Testis (tissue), 3 donors: ENCODE results near the gene ITM2A. TPM values are rescaled to one million over a fixed set of nuclear protein-coding genes. Genes with fewer than 3 reads are reported as not detected.

Experiments used
- DNase-seq: peaks from one replicate; pipeline ENCODE4 v3.0.0-alpha.2; 2019
- H3K27ac ChIP-seq, 2 donors: fragments of 200-600 bp; sonication (generic); one replicate each; pipeline ENCODE4 v1.5.1; 2019
- H3K27me3 ChIP-seq: fragments of 200-600 bp; sonication (generic); one replicate; pipeline ENCODE4 v1.5.1; 2019
- H3K36me3 ChIP-seq: fragments of 200-600 bp; sonication (generic); one replicate; pipeline ENCODE4 v1.5.1; 2017; ENCODE audit warnings: low read depth; ENCODE audit errors: missing control alignments
- H3K4me1 ChIP-seq: fragments of 200-600 bp; sonication (generic); one replicate; pipeline ENCODE4 v1.5.1; 2019
- H3K4me3 ChIP-seq, 2 donors: fragments of 200-600 bp; sonication (generic); one replicate each; pipeline ENCODE4 v1.5.1; 2017 to 2019
- H3K9me3 ChIP-seq: fragments of 200-600 bp; sonication (generic); one replicate; pipeline ENCODE4 v1.5.1; 2017
- CTCF ChIP-seq, 3 experiments: fragments of 450-650 bp in 2 of 3; fragments of 200-600 bp in 1 of 3; sonication (generic) in 1 of 3; IDR thresholded peaks; one replicate each; pipeline ENCODE4 v1.5.1; 2016 to 2019; ENCODE audit warnings: antibody characterized with exemption in 3 of 3, mild to moderate bottlenecking in 2 of 3, moderate library complexity in 1 of 3
- POLR2A ChIP-seq: fragments of 450-650 bp; IDR thresholded peaks from one replicate; pipeline ENCODE4 v1.6.1; 2017; ENCODE audit warnings: antibody characterized with exemption, mild to moderate bottlenecking, moderate library complexity
- WGBS, 2 donors: methylation state at CpG; one replicate each; pipeline ENCODE4 v1.1.5; 2018; 5-methylcytosine and 5-hydroxymethylcytosine counted together
- intact Hi-C: fragments of 100-400 bp; cut with DNase I; formaldehyde crosslinking; loops from one replicate; pipeline ENCODE4 v1.15.1; 2023; ENCODE audit warnings: low total_unique reads
- polyA plus RNA-seq: library from polyadenylated mRNA; stranded (reverse); fragments of 350-450 nt; fragmentation: Illumina TruSeq; extraction: RNeasy Lipid Tissue Mini Kit (QIAGEN cat#74804); gene quantifications from one replicate; pipeline ENCODE4 v1.2.3, GENCODE V29; 2014; ENCODE audit warnings: low read depth, low replicate concordance; ENCODE audit not compliant: insufficient read depth
- total RNA-seq, 2 donors: library from RNA; depleted of rRNA; stranded (reverse); fragments of >200 nt; gene quantifications; one replicate each; pipeline ENCODE4 v1.2.3, GENCODE V29; 2016

The ITM2A gene
- total and polyA plus RNA-seq, 3 donors from 2014 or later = 6.8 to 45.1 (median 24.7) TPM

GRCh38 chrX:79412166-79412565 lies 45.0 kb upstream of the ITM2A start:
- 21 to 34% methylated on average over 3 of the region's 3 CpGs for WGBS, 2 donors
- TF ChIP-seq POLR2A (no peak), CTCF (IDR thresholded peaks at IDR 0.05) (no peak)
- no peak for DNase-seq
- Histone ChIP-seq H3K36me3 (no peaks in the 10 kb centered on the region), H3K27me3 (no peaks in the 10 kb centered on the region), H3K4me3 (no peak overlapping the region), H3K9me3 (no peaks in the 10 kb centered on the region), H3K27ac (no peak overlapping the region), H3K4me1 (peaks cover 3% of the 10 kb centered on the region)
- intact Hi-C loops = no loop called here

- no peaks in the 10 kb centered on the region for H3K9me3 ChIP-seq
- H3K4me1 ChIP-seq = peaks cover 3% of the 10 kb centered on the region
- H3K27me3 ChIP-seq = no peaks in the 10 kb centered on the region
- no peak for DNase-seq
- TF ChIP-seq CTCF (IDR thresholded peaks at IDR 0.05) = no peak
- TF ChIP-seq POLR2A = no peak
- no peak overlapping the region for H3K27ac ChIP-seq
- H3K36me3 ChIP-seq = no peaks in the 10 kb centered on the region
- intact Hi-C loops = no loop called here
- no peak overlapping the region for H3K4me3 ChIP-seq
These were observed 42.5 kb upstream of the ITM2A start for GRCh38 chrX:79409657-79410056.

- 95 to 97% methylated on average over 3 of the region's 3 CpGs for WGBS, 2 donors
- peaks cover 3% of the 10 kb centered on the region for H3K4me1 ChIP-seq
- H3K4me3 ChIP-seq = no peak overlapping the region
- no peaks in the 10 kb centered on the region for H3K36me3 ChIP-seq
- no peak for TF ChIP-seq CTCF (IDR thresholded peaks at IDR 0.05)
- no peak for TF ChIP-seq POLR2A
- no peak overlapping the region for H3K27ac ChIP-seq
- no peaks in the 10 kb centered on the region for H3K9me3 ChIP-seq
- H3K27me3 ChIP-seq = no peaks in the 10 kb centered on the region
- no peak for DNase-seq
- intact Hi-C loops = no loop called here
These were observed 41.6 kb upstream of the ITM2A start for GRCh38 chrX:79408623-79409322.

- intact Hi-C loops = no loop called here
- 80 to 95% methylated on average over 4 of the region's 4 CpGs for WGBS, 2 donors
- no peaks in the 10 kb centered on the region for H3K9me3 ChIP-seq
These were observed 33.5 kb upstream of the ITM2A start for GRCh38 chrX:79400623-79401022.

More at GRCh38 chrX:79400623-79401022, 33.5 kb upstream of the ITM2A start:
- TF ChIP-seq CTCF (IDR thresholded peaks at IDR 0.05) = no peak
- no peak for TF ChIP-seq POLR2A
- Histone ChIP-seq H3K4me3 (no peak overlapping the region), H3K36me3 (no peaks in the 10 kb centered on the region), H3K27me3 (no peaks in the 10 kb centered on the region), H3K27ac (no peak overlapping the region), H3K4me1 (no peaks in the 10 kb centered on the region)
- no peak for DNase-seq
